WTC11 (cell line): ENCODE results near the gene CRYBB2. TPM values are rescaled to one million over a fixed set of nuclear protein-coding genes. Genes with fewer than 3 reads are reported as not detected.

Experiments used
- ATAC-seq: fragments of 200-7000 bp; cut with Tn5 transposase; 2 replicates; pipeline ENCODE4 v1.10.0; 2021; ENCODE audit warnings: mild to moderate bottlenecking, moderate library complexity
- CTCF ChIA-PET: fragments of 300-600 bp; sonication (Branson Sonifier 250); formaldehyde crosslinking; loops from one replicate; lab custom pipeline; 2021; ENCODE audit warnings: antibody characterized with exemption; lab: Charles Lee
- POLR2A ChIA-PET: fragments of 350-600 bp; sonication (Branson Sonifier 250); formaldehyde crosslinking; loops from one replicate; lab custom pipeline; 2021; ENCODE audit warnings: antibody characterized with exemption; lab: Charles Lee
- DNase-seq: peaks from one replicate; pipeline ENCODE4 v3.0.0; 2021; ENCODE audit warnings: low spot score
- H3K27ac Mint-ChIP-seq: 2 replicates; pipeline ENCODE4 v1.8.0; 2021; ENCODE audit warnings: mixed read lengths
- H3K27me3 Mint-ChIP-seq: 2 replicates; pipeline ENCODE4 v1.8.0; 2021; ENCODE audit warnings: low read depth, mild to moderate bottlenecking, moderate library complexity, mixed read lengths
- H3K36me3 Mint-ChIP-seq: 2 replicates; pipeline ENCODE4 v1.8.0; 2021; ENCODE audit warnings: mixed read lengths
- H3K4me1 Mint-ChIP-seq: 2 replicates; pipeline ENCODE4 v1.8.0; 2022; ENCODE audit warnings: mixed read lengths
- H3K4me3 Mint-ChIP-seq: 2 replicates; pipeline ENCODE4 v1.8.0; 2021; ENCODE audit warnings: mild to moderate bottlenecking, moderate library complexity, mixed read lengths
- H3K9me3 Mint-ChIP-seq: 2 replicates; pipeline ENCODE4 v1.8.0; 2021; ENCODE audit warnings: mixed read lengths
- ATF3 ChIP-seq: sonication (generic); formaldehyde crosslinking; conservative IDR thresholded peaks from 2 replicates; pipeline ENCODE4 v1.8.1; 2022; ENCODE audit warnings: mild to moderate bottlenecking, missing genetic modification reagents
- CDX4 ChIP-seq: fragments of 250-450 bp; sonication (Bioruptor Pico); IDR thresholded peaks from 2 replicates; pipeline ENCODE4 v1.9.0; 2021; ENCODE audit warnings: moderate library complexity, mild to moderate bottlenecking, inconsistent platforms, borderline replicate concordance
- CREB1 ChIP-seq: sonication (generic); formaldehyde crosslinking; IDR thresholded peaks from 2 replicates; pipeline ENCODE4 v1.8.0; 2023; ENCODE audit warnings: mild to moderate bottlenecking, missing genetic modification reagents
- CREM ChIP-seq: sonication (generic); formaldehyde crosslinking; IDR thresholded peaks from 2 replicates; pipeline ENCODE4 v1.8.1; 2022; ENCODE audit warnings: mild to moderate bottlenecking, missing genetic modification reagents, moderate library complexity
- CTCF ChIP-seq: fragments of 200-600 bp; IDR thresholded peaks from 2 replicates; pipeline ENCODE4 v1.8.0; 2022; ENCODE audit warnings: antibody characterized with exemption
- ELF4 ChIP-seq: sonication (generic); formaldehyde crosslinking; IDR thresholded peaks from 2 replicates; pipeline ENCODE4 v1.8.1; 2022; ENCODE audit warnings: low read depth, mild to moderate bottlenecking, moderate library complexity, missing genetic modification reagents
- FOXP4 ChIP-seq: sonication (generic); formaldehyde crosslinking; IDR thresholded peaks from 2 replicates; pipeline ENCODE4 v1.8.0; 2022; ENCODE audit warnings: mild to moderate bottlenecking, missing genetic modification reagents
- MAX ChIP-seq: sonication (generic); formaldehyde crosslinking; IDR thresholded peaks from 2 replicates; pipeline ENCODE4 v1.8.0; 2022; ENCODE audit warnings: mild to moderate bottlenecking, missing genetic modification reagents
- SMAD3 ChIP-seq: sonication (generic); formaldehyde crosslinking; IDR thresholded peaks from 2 replicates; pipeline ENCODE4 v1.8.0; 2022; ENCODE audit warnings: missing genetic modification reagents, mild to moderate bottlenecking, borderline replicate concordance
- TEAD1 ChIP-seq: sonication (generic); formaldehyde crosslinking; IDR thresholded peaks from 2 replicates; pipeline ENCODE4 v1.8.0; 2022; ENCODE audit warnings: mild to moderate bottlenecking, missing genetic modification reagents
- ZNF138 ChIP-seq: sonication (generic); formaldehyde crosslinking; conservative IDR thresholded peaks from 2 replicates; pipeline ENCODE4 v1.8.1; 2022; ENCODE audit warnings: mild to moderate bottlenecking, moderate library complexity, missing genetic modification reagents
- ZNF317 ChIP-seq: sonication (generic); formaldehyde crosslinking; IDR thresholded peaks from 2 replicates; pipeline ENCODE4 v1.8.1; 2023; ENCODE audit warnings: low read depth, mild to moderate bottlenecking, moderate library complexity, missing genetic modification reagents, borderline replicate concordance
- ZNF416 ChIP-seq: fragments of 250-450 bp; sonication (Bioruptor Pico); IDR thresholded peaks from 2 replicates; pipeline ENCODE4 v1.9.0; 2021; ENCODE audit warnings: mild to moderate bottlenecking, inconsistent platforms
- total RNA-seq: library from RNA; stranded (reverse); gene quantifications from 3 replicates; pipeline ENCODE4 v1.2.3, GENCODE V29; 2021
- TF ChIP-seq, protein P1 (sequence below): sonication (generic); formaldehyde crosslinking; IDR thresholded peaks from 2 replicates; pipeline ENCODE4 v1.8.0; 2022; ENCODE audit warnings: missing genetic modification reagents
- TF ChIP-seq, protein P2 (sequence below): fragments of 250-450 bp; sonication (Bioruptor Pico); IDR thresholded peaks from 2 replicates; pipeline ENCODE4 v1.9.0; 2021; ENCODE audit warnings: mild to moderate bottlenecking
- TF ChIP-seq, protein P3 (sequence below): sonication (generic); formaldehyde crosslinking; IDR thresholded peaks from 2 replicates; pipeline ENCODE4 v1.8.1; 2023; ENCODE audit warnings: mild to moderate bottlenecking, missing genetic modification reagents, borderline replicate concordance

The CRYBB2 gene
- total RNA-seq, 1 experiment from 2014 or later: 0.28 TPM

GRCh38 chr22:25208743-25209505, 10.5 kb upstream of the CRYBB2 start:
- ChIA-PET POLR2A (no interaction called here), CTCF (interaction anchor here (1.0 kb wide), 1 partner anchor 128 kb away, joined by 3 read pairs; no protein-coding TSS in a partner anchor)
- DNase-seq: peak; percentile 32
- Mint-ChIP-seq H3K27me3 (peaks cover 3% of the 10 kb centered on the region; the same call in 1 of the 2 replicates), H3K4me3 (no peak overlapping the region), H3K27ac (no peak overlapping the region), H3K4me1 (no peaks in the 10 kb centered on the region), H3K36me3 (peaks cover 6% of the 10 kb centered on the region; the same call in 1 of the 2 replicates), H3K9me3 (peaks cover 10% of the 10 kb centered on the region)
- TF ChIP-seq, protein P1, sequence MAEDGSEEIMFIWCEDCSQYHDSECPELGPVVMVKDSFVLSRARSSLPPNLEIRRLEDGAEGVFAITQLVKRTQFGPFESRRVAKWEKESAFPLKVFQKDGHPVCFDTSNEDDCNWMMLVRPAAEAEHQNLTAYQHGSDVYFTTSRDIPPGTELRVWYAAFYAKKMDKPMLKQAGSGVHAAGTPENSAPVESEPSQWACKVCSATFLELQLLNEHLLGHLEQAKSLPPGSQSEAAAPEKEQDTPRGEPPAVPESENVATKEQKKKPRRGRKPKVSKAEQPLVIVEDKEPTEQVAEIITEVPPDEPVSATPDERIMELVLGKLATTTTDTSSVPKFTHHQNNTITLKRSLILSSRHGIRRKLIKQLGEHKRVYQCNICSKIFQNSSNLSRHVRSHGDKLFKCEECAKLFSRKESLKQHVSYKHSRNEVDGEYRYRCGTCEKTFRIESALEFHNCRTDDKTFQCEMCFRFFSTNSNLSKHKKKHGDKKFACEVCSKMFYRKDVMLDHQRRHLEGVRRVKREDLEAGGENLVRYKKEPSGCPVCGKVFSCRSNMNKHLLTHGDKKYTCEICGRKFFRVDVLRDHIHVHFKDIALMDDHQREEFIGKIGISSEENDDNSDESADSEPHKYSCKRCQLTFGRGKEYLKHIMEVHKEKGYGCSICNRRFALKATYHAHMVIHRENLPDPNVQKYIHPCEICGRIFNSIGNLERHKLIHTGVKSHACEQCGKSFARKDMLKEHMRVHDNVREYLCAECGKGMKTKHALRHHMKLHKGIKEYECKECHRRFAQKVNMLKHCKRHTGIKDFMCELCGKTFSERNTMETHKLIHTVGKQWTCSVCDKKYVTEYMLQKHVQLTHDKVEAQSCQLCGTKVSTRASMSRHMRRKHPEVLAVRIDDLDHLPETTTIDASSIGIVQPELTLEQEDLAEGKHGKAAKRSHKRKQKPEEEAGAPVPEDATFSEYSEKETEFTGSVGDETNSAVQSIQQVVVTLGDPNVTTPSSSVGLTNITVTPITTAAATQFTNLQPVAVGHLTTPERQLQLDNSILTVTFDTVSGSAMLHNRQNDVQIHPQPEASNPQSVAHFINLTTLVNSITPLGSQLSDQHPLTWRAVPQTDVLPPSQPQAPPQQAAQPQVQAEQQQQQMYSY (CRISPR knock-in tag): no peak
- ATAC-seq: peak; percentile 77

DNA sequence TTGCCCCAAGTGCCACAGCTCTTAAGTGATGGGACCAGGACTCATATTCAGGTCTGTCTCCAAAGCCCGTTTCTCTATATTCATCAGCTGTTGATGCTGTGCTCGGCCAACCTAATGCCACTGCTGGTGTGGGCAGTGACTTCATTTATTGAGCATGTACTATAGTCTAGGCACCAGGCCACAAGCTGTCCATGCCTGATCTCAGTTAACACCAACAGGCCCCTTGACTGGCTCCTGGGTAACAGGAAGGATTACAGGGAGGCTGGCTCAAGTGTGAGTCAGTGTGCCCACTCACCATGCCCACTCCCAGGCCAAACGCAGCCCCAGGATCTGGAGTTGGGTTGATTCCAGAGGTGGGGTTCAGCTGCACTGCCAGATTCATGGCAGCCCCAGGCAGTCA, 8.6 kb upstream of the CRYBB2 start:
- Mint-ChIP-seq H3K9me3 (peaks cover 28% of the 10 kb centered on the region), H3K4me1 (no peaks in the 10 kb centered on the region), H3K27me3 (peaks cover 8% of the 10 kb centered on the region), H3K27ac (no peak overlapping the region), H3K4me3 (no peak overlapping the region), H3K36me3 (peaks cover 6% of the 10 kb centered on the region; the same call in 1 of the 2 replicates)
- DNase-seq (no peak), ATAC-seq (no peak)
- ChIA-PET POLR2A (no interaction called here), CTCF (interaction anchor here (2.6 to 3.8 kb wide), 2 partner anchors 9 to 100 kb away, joined by 14 to 22 read pairs; no protein-coding TSS in a partner anchor)
- TF ChIP-seq ZNF138 (CRISPR knock-in tag) (no peak), ELF4 (CRISPR knock-in tag) (no peak), CREM (no peak), CREB1 (CRISPR knock-in tag) (no peak), ATF3 (CRISPR knock-in tag) (no peak), MAX (CRISPR knock-in tag) (no peak), SMAD3 (no peak)

GRCh38 chr22:25212337-25212736, 7.1 kb upstream of the CRYBB2 start:
- ATAC-seq: no peak
- peaks cover 6% of the 10 kb centered on the region; the same call in 1 of the 2 replicates for H3K36me3 Mint-ChIP-seq
- no peak for DNase-seq
- H3K9me3 Mint-ChIP-seq: peaks cover 33% of the 10 kb centered on the region
- peaks cover 13% of the 10 kb centered on the region for H3K27me3 Mint-ChIP-seq
- ChIA-PET CTCF (interaction anchor here (0.9 to 3.8 kb wide), 9 partner anchors 10 to 561 kb away, joined by 3 to 22 read pairs (median 4); no protein-coding TSS in a partner anchor), POLR2A (interaction anchor here (1.2 kb wide), 1 partner anchor 11 kb away, joined by 3 read pairs; no protein-coding TSS in a partner anchor)
- no peak overlapping the region for H3K27ac Mint-ChIP-seq
- H3K4me1 Mint-ChIP-seq: no peaks in the 10 kb centered on the region
- H3K4me3 Mint-ChIP-seq: no peak overlapping the region
- TF ChIP-seq FOXP4 (CRISPR knock-in tag): no peak
- TF ChIP-seq CTCF: no peak
- no peak for TF ChIP-seq ZNF416 (CRISPR knock-in tag)
- no peak for TF ChIP-seq ZNF317 (CRISPR knock-in tag)
- TF ChIP-seq, protein P2, sequence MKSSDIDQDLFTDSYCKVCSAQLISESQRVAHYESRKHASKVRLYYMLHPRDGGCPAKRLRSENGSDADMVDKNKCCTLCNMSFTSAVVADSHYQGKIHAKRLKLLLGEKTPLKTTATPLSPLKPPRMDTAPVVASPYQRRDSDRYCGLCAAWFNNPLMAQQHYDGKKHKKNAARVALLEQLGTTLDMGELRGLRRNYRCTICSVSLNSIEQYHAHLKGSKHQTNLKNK (CRISPR knock-in tag): no peak
- TF ChIP-seq CDX4 (CRISPR knock-in tag): no peak
- TF ChIP-seq TEAD1 (CRISPR knock-in tag): no peak
- TF ChIP-seq, protein P3, sequence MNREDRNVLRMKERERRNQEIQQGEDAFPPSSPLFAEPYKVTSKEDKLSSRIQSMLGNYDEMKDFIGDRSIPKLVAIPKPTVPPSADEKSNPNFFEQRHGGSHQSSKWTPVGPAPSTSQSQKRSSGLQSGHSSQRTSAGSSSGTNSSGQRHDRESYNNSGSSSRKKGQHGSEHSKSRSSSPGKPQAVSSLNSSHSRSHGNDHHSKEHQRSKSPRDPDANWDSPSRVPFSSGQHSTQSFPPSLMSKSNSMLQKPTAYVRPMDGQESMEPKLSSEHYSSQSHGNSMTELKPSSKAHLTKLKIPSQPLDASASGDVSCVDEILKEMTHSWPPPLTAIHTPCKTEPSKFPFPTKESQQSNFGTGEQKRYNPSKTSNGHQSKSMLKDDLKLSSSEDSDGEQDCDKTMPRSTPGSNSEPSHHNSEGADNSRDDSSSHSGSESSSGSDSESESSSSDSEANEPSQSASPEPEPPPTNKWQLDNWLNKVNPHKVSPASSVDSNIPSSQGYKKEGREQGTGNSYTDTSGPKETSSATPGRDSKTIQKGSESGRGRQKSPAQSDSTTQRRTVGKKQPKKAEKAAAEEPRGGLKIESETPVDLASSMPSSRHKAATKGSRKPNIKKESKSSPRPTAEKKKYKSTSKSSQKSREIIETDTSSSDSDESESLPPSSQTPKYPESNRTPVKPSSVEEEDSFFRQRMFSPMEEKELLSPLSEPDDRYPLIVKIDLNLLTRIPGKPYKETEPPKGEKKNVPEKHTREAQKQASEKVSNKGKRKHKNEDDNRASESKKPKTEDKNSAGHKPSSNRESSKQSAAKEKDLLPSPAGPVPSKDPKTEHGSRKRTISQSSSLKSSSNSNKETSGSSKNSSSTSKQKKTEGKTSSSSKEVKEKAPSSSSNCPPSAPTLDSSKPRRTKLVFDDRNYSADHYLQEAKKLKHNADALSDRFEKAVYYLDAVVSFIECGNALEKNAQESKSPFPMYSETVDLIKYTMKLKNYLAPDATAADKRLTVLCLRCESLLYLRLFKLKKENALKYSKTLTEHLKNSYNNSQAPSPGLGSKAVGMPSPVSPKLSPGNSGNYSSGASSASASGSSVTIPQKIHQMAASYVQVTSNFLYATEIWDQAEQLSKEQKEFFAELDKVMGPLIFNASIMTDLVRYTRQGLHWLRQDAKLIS (CRISPR knock-in tag): no peak
